HG03039 (cell line): ENCODE measurements around the gene TRMT44.

ENCODE experiments used
- ATAC-seq: cut with Tn5 transposase; IDR thresholded peaks from one replicate; pipeline ENCODE4 v1.9.1; 2021; ENCODE audit warnings: mild to moderate bottlenecking, moderate library complexity; ENCODE audit not compliant: unreplicated experiment

Gene TRMT44, protein sequence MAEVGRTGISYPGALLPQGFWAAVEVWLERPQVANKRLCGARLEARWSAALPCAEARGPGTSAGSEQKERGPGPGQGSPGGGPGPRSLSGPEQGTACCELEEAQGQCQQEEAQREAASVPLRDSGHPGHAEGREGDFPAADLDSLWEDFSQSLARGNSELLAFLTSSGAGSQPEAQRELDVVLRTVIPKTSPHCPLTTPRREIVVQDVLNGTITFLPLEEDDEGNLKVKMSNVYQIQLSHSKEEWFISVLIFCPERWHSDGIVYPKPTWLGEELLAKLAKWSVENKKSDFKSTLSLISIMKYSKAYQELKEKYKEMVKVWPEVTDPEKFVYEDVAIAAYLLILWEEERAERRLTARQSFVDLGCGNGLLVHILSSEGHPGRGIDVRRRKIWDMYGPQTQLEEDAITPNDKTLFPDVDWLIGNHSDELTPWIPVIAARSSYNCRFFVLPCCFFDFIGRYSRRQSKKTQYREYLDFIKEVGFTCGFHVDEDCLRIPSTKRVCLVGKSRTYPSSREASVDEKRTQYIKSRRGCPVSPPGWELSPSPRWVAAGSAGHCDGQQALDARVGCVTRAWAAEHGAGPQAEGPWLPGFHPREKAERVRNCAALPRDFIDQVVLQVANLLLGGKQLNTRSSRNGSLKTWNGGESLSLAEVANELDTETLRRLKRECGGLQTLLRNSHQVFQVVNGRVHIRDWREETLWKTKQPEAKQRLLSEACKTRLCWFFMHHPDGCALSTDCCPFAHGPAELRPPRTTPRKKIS

DNA sequence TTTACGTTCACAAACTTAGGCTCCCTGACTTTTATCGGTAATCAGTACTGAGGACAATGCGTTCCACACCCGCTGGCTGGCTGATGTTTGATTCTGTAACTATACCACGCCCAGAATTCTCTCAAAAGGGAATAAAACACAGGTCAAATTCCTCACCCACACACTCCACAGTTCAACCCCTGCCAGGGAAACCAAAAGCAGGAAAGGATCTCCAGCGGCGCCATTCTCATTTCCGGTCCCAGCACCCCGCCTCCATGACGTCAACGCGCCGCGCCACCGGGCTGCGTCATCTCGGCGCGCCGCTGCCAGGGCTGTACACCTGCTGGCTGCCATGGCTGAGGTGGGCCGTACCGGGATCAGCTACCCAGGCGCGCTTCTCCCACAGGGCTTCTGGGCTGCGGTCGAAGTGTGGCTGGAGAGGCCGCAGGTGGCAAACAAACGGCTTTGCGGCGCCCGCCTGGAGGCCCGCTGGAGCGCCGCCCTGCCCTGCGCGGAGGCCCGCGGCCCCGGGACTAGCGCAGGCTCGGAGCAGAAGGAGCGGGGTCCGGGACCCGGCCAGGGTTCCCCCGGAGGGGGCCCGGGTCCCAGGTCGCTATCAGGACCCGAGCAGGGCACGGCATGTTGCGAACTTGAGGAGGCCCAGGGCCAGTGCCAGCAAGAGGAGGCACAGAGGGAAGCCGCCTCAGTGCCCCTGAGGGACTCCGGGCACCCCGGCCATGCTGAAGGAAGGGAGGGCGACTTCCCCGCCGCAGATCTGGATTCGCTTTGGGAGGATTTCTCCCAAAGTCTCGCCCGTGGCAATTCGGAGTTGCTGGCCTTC is at the start of gene TRMT44, which contains the start of gene ACOX3:
TRMT44 (plus strand) TSS at position 286 of the 820 bp plus-strand sequence; CDS start at position 332, 46 bp downstream.
ACOX3 (minus strand) TSS at position 232 of the 820 bp plus-strand sequence. CDS start 24,202 bp downstream, outside the sequence.
- peak; percentile 85 for ATAC-seq

DNA sequence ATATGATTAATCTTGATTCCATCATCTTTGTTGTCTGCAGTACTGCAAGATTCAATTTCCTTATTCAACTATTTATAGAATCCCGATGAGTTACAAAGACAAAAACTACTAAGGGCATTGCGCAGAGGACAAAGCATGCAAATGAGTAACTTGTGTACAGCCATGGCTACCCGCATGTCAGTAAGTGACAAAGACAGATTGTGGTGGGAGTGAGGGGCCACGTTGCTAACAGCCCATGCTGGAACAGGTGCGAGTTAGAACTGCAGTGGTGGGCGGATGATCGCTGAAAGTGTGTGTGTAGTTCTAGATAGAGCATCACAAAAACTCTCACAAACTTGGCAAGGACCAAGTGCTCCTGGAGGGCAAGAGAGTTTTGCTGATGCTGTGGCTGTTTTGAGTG is 49.5 kb upstream of the TRMT44 start:
- no peak for ATAC-seq

DNA sequence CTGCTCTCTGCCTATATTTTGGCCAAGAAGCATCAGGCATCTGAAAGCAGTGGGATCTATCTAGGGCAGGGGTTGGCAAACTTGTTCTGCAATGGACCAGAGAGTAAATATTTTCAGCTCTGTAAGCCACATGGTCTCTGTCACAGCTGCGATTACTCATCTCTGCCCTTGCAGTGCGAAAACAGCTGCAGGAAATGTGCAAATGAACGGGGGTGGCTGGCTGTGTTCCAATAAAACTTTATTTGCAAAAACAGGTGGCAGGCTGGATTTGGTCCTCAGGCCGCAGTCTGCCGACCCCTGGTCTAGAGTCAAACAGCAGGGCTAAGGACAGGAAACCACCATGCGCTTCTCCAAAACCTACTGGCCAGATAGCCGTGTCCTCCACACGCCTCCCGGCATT is 48.6 kb upstream of the TRMT44 start:
- ATAC-seq = peak; percentile 81

DNA sequence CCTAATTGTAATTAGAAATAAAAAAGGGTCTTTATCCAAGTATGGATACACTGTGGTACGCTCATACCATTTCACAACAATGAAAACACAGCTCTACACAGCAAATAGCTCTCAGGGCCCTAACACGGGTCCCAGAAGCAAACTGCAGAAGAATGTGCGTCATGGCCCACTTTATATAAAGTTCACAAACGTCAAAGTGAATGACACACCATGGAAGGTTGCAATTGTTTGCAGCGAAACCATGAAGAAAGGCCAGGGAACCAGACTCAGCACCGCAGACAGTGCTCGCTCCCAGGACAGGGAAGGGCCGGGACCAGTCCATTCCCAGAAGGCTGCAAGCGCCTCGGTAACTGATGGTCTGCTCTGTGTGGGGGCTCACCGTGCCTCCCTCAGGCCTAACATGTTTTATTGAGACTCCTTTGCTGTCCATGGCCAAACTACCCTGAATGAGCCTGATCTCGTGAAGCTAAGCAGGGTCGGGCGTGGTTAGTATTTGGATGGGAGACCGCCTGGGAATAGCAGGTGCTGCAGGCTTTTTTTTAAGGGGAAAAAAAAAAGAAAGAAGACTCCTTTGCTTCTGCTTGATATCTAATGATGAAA is 47.9 kb upstream of the TRMT44 start:
- ATAC-seq = no peak

DNA sequence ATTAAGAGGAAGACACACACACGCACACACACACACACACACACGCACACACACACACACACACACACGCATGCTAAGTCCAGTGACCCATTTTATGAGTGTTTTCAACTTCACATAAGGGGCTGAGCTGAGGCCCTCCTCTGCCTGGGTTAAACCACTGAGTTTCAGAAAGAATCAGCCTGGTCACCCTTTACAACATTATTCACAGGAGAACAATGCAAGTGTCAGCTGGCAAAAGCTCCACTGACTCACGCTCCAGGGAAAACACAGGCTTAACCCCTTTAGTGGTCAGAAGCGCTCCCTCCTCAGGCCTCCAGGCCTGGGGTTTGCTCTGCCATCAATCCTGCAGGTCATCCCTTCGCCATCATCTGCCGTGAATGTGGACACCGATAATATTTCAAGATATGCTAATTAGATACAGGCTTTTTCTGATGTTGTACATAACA is 47.0 kb upstream of the TRMT44 start:
- ATAC-seq = no peak

DNA sequence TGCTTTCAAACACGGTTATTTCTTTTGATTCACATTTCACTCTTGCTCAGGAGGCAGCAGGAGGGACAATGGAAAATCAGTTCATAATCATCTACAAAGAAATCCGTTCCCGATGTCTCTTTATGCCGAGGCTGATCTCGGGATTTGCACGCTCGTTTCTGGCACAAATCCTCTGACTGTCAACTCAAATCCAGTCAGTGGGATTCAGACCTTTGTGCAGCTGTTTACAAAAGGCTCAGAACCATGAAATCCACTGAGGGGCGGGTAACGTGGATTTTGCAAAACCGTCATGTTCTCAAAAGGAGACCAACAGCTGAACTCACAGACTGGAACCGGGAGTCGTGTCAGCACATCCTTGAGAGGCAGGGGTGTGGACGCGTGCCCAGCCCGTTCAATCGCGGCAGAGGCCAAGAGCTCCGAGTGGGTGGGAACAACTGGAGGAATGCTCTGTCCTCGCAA is 46.5 kb upstream of the TRMT44 start:
- ATAC-seq = no peak

DNA sequence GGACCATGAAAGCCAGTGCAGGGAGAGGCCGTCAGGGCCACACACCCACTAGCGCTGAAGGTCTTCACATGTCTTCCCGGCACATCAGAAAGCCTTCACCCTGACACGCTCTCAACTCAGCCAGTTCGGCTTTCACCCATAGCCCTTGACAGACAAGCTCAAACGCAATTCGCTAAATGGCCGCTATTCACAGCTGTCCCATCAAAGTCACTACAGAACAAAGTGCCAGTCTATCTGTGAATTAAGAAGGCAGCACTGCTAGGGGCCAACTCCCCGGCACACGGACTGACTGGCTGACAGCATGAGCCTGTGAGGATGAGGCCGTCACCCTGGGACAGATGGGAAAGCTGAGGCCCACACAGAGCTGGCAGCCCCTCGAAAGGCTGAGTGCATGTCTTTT is 45.8 kb upstream of the TRMT44 start:
- no peak for ATAC-seq

DNA sequence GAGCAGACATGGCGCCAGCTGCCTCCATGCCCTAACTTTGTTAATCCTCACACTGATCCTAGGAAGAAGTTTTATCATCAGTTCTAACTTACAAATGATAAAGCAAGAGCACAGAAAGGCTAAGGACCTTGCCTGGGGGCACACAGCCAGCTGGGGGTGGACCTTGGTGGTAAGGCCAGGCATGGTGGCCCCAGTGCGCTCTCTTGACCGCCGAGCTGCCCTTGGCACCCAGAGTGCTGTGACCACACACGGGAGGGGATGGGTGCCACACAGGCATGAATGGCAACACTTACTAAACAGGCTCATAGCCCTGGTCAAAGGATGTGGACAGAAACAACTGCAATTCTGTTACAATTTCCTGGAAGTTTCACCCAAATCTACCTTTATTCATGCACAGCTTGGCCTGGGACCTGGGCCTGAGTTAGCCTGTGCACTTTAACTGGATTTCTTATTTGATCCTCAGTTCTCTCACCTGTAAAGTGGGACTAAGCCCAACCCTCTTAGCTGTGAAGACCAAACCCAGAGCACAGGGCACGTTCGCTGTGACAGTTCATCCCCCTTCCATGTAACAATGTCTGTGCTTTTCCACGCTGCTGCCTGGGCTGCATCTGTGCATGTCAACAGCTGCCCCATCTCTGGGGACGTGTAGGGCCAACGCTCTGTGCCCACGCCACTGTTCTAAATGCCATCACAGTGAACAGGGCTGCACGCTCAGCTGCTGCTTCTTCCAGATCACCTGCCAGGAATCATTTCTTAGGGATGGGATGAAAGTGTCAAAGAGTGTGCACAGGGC is 44.9 kb upstream of the TRMT44 start:
- ATAC-seq = no peak

DNA sequence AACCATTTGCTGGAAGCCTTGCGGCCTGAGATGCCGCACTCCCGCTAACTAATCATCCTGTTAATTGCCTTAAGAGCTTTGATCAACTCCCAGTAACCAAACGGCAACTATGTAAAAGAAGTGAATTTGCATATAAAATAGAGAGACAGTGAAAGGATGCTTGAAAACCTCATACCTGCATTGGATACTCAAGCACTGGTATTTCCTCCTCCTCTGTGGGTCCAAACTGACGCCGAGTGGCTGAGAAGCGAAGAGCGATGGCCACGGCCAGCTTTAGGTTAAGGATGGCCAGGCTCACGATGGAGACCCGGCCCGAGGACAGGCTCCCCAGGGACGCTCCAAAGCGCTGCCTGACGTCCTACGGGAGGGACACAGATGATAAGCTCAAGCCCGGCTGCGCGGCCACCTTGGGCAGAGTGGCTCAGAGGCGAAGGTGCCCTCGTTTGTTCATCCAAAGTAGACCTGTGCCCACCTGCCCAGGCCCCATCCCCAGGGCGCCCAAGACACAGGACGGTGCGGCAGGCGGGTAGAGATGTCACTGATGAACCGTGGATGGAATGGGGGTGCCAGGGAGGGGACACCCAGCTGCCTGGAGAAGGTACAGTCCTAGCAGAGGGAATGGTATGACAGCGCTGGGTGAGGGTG is 43.7 kb upstream of the TRMT44 start:
- no peak for ATAC-seq

DNA sequence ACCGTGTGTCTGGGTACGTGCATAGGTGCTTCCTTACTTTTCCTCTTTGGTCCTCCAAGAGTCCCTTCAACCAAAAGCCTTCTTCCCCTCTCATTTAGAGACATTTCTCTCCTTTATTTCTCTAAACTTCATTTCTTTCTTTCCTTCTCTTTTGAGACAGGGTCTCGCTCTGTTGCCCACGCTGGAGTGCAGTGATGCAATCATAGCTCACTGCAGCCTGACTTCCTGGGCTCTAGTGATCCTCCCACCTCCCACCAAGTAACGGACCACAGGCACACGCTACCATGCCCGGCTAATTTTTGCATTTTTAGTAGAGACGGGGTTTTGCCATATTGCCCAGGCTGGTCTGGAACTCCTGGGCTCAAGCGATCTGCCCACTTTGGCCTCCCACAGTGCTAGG is 42.2 kb upstream of the TRMT44 start:
- no peak for ATAC-seq

DNA sequence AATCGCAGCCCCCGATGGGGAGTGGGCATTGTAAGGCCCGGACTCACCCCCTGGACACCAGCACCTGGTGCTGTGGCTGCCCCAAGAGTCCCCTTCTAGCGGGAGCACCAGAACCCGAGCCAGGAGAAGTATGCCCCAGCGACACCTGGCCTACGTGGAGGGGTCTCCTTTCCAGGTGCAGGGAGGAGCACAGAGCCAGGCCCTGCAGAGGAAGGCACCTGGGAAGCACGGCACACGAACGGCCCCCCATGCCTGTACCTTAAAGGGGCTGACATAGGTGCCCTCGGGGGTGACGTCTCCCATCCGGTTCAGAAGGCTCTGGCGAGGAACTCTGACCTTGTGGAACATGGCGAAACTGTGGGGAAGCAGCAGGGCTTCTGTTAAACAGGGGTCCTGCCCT is 41.3 kb upstream of the TRMT44 start:
- no peak for ATAC-seq

DNA sequence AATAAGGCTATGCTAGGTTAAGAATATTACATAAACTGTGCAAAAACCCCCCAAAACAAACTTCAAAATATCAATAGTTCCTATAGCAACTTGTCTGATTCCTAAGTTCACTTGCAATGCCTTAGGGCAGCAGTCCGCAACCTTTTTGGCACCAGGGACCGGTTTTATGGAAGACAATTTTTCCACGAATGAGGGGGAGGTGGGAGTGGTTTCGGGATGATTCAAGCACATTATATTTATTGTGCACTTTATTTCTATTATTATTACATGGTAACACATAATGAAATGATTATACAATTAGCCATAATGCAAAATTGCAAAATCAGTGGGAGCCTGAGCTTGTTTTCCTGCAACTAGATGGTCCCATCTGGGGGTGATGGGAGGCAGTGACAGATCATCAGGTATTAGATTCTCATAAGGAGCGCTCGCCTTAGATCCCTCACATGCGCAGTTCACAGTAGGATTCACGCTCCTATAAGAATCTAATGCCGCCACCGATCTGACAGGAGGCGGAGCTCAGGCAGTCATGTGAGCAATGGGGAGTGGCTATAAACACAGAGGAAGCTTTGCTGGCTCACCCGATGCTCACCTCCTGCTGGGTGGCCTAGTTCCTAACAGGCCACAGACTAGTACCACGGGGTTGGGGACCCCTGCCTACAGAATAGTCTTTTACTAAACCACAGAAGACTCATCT is 39.8 kb upstream of the TRMT44 start:
- ATAC-seq = no peak

DNA sequence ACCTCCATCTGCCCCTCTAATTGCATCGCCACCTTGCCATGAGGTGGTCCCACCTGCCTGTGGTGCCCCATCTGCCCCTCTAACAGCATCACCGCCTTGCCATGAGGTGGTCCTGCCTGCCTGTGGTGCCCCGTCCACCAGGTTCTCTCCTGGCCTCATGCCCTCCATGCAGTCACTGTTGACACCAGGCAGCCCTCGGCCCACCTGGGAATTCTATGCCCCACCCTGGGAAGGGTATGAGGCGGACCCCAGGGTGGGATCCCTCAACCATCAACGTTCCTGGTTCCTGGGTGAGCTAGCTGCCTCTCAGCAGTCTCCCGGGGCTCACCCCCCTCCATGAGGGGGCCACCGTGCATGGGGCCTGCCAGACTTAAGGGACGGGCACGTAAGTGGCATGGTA is 38.9 kb upstream of the TRMT44 start:
- no peak for ATAC-seq

DNA sequence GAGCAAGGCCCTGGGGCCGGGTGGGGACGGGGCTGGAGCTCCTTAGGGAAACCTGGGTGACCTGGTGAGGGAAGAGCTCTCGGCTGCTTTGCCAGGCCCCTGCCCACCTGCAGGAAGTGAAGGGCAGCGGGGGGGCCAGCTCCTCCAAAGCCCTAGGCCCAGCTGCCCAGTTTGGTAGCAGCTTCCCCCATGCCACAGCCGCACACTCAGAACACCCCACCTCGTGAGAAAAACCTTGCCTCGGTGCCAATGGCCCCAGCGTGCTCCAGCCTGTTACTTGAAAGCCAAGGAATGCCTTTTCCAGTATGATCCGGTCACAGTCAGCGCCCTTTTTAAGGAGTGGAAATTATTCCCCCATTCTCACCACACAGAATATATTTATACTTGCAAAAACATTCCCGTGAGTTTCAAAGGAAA is 38.4 kb upstream of the TRMT44 start:
- no peak for ATAC-seq

DNA sequence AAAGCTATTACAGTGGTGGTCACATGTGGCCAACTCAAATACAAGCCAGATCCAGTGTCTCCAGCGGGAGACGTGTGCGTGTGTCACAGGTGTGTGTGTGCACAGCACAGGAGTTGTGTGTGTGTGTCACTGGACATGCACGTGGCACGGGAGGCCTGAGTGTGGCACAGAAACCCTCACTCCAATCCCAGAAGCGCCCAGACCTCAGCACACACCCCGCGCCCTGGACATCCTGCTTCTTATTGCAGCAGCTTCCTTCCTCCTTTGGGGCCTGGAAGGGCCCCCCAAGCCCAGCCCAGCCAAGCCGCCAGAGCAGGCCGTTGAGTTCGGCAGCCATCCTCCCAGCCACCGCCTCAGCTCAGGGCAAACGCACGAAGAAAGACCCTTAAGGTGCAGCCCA is 37.9 kb upstream of the TRMT44 start:
- ATAC-seq = no peak

DNA sequence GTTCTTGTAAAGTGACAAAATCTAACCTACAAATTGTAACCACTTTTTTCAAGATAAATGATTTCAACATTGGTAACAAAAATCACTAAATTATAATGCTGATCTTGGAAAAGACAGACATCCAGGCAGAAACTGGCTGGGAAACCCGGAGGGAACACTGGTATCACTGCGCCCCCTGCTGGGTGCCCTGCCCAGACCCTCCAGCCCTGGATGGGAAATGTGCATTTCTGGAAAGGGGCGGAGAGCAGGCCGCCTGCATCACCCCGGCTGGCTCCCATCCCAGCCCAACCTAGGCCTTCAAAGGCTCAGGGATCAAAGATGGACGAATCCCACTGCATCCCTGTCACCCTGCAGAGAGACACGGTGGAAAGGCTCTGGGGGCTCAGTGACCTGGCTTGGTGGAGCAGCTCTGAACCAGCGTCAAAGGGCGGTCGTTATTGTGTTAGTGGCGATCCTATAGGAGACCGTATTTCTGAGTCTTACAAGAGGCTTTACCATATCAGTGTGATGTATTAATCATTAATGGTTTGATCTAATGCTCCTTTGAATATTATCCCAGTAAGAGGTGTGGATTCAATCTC is 37.3 kb upstream of the TRMT44 start:
- no peak for ATAC-seq

DNA sequence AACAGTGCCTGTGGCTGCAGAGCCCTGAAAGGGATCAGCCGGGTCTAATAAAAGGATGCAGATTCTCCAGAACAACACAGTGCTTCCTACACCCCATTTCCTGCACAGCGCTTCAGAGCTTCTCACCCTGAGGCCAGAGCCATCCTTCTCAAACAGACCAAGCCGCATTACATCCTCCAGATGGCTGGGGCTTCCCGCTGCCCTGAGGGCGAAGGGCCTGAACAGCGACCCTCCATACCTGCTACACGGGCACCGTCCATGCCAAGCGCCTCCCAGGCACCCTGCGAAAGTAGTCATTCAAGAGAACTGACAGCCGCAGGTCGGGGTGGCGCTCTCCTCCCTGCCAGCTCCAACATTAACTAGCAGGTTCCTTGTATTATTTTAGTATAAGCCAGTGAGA is 36.6 kb upstream of the TRMT44 start:
- ATAC-seq = no peak

DNA sequence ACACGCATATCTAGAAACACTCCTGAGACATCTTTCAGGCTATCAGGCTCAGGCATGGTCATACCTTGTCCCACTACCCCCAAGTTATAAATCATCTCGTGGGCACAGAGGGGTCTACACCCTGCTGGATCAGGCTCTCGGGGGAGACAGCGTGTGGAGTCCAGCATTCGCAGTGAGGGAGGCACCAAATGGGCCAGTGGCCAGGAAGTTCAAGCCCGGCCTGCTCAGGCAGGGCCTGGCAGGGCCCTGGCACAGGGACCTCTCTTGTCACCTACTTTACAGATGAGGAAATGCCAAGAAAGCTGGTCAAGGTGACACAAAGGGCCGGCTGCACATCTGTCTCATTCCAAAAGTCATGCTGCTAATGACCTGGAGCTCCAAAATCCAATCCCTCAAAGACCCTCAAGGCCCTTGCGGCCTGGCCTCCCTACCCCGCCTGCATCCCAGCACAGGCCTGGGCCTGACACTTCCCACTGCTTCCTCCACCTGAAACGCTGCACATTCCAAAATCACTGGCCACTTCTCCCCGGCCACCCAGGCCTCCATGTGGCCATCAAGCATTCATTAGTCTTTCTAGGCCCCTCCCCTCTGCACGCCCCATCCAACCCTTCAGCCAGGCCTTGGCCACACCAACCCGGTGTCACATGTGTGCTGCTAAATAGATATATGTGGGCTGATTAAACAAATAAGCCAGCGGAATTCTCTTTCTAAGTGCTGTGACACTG is 35.6 kb upstream of the TRMT44 start:
- ATAC-seq = no peak
